Osteocyte (in vitro differentiated cells): ENCODE measurements around the gene SGCB. TPM values are rescaled to one million over a fixed set of nuclear protein-coding genes. Genes with fewer than 3 reads are reported as not detected.

ENCODE experiments used
- DNase-seq: peaks from one replicate; pipeline ENCODE4 v3.0.0; 2021; ENCODE audit warnings: mixed read lengths; ENCODE audit not compliant: unreplicated experiment; ENCODE audit errors: extremely low spot score
- H3K27ac Mint-ChIP-seq: one replicate; pipeline ENCODE4 v1.8.0; 2021; ENCODE audit warnings: mild to moderate bottlenecking, mixed read lengths; ENCODE audit not compliant: unreplicated experiment
- H3K27me3 Mint-ChIP-seq: one replicate; pipeline ENCODE4 v1.8.0; 2021; ENCODE audit warnings: mixed read lengths; ENCODE audit not compliant: unreplicated experiment
- H3K36me3 Mint-ChIP-seq: one replicate; pipeline ENCODE4 v1.8.0; 2021; ENCODE audit warnings: mixed read lengths; ENCODE audit not compliant: unreplicated experiment
- H3K4me1 Mint-ChIP-seq: one replicate; pipeline ENCODE4 v1.8.0; 2021; ENCODE audit warnings: mixed read lengths; ENCODE audit not compliant: unreplicated experiment
- H3K4me3 Mint-ChIP-seq: one replicate; pipeline ENCODE4 v1.8.0; 2021; ENCODE audit warnings: mild to moderate bottlenecking, moderate library complexity, mixed read lengths; ENCODE audit not compliant: unreplicated experiment
- H3K9me3 Mint-ChIP-seq: one replicate; pipeline ENCODE4 v1.8.0; 2021; ENCODE audit warnings: mixed read lengths; ENCODE audit not compliant: unreplicated experiment
- total RNA-seq: library from RNA; stranded (reverse); gene quantifications from 2 replicates; pipeline ENCODE4 v1.2.1, GENCODE V29; 2021
- TF ChIP-seq, protein P1 (sequence below): fragments of 200-600 bp; sonication (generic); IDR thresholded peaks from 2 replicates; pipeline ENCODE4 v1.5.0; 2021; ENCODE audit warnings: antibody characterized with exemption, mild to moderate bottlenecking, moderate library complexity

Gene SGCB
- total RNA-seq, 1 donor from 2014 or later, result 86.5 TPM

DNA sequence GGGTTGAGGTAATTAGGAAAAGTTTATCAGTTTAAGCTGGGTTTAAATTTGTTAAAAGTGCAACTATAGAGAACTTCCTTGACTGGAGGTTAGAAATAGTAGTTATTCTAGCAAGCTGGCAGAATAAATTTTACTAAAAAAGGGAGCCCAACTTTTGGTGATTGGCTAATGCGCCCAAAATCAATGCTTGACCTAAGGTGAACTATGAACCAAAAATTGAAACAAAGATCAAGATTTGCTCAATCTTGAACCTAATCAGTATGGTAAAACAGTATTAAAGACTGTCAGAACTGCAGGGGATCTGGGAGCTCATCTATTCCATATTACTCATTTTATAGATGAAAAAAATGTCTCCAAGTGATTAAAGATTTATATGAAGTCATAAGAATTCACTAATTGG lies 6.9 kb upstream of the SGCB start:
- Mint-ChIP-seq H3K9me3 (no peaks in the 10 kb centered on the region), H3K4me3 (no peak overlapping the region), H3K36me3 (peaks cover 2% of the 10 kb centered on the region), H3K27me3 (peaks cover 58% of the 10 kb centered on the region), H3K4me1 (no peaks in the 10 kb centered on the region), H3K27ac (no peak overlapping the region)
- no peak for DNase-seq
- TF ChIP-seq, protein P1, sequence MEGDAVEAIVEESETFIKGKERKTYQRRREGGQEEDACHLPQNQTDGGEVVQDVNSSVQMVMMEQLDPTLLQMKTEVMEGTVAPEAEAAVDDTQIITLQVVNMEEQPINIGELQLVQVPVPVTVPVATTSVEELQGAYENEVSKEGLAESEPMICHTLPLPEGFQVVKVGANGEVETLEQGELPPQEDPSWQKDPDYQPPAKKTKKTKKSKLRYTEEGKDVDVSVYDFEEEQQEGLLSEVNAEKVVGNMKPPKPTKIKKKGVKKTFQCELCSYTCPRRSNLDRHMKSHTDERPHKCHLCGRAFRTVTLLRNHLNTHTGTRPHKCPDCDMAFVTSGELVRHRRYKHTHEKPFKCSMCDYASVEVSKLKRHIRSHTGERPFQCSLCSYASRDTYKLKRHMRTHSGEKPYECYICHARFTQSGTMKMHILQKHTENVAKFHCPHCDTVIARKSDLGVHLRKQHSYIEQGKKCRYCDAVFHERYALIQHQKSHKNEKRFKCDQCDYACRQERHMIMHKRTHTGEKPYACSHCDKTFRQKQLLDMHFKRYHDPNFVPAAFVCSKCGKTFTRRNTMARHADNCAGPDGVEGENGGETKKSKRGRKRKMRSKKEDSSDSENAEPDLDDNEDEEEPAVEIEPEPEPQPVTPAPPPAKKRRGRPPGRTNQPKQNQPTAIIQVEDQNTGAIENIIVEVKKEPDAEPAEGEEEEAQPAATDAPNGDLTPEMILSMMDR, result no peak

DNA sequence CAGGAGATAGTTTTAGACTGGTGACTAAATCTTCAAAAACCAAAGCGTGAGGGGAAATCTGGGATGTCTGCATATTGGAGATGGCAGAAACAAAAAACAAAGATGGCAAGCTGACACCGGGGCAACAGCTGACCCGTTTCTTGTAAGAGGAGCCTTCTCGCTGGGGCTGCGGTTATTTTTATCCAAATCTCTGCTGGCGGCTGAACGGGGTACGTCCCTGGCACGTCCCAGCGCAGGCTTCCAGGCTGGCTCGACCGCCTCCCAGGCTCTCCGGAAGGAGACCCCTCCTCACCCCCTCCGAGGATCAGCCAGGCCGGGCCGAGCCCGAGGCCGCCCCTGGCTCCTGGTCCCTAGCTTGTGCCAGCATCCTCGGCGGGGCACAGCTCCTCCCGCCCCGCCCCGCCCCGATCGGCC lies 403 bp downstream of the SGCB start:
- no peak for DNase-seq
- peaks cover 31% of the 10 kb centered on the region for H3K4me1 Mint-ChIP-seq
- TF ChIP-seq, protein P1, result no peak
- peak overlapping the region; percentile 86 for H3K27ac Mint-ChIP-seq
- no peaks in the 10 kb centered on the region for H3K9me3 Mint-ChIP-seq
- H3K4me3 Mint-ChIP-seq, result peak overlapping the region; percentile 92
- peaks cover 17% of the 10 kb centered on the region for H3K27me3 Mint-ChIP-seq
- peaks cover 6% of the 10 kb centered on the region for H3K36me3 Mint-ChIP-seq

DNA sequence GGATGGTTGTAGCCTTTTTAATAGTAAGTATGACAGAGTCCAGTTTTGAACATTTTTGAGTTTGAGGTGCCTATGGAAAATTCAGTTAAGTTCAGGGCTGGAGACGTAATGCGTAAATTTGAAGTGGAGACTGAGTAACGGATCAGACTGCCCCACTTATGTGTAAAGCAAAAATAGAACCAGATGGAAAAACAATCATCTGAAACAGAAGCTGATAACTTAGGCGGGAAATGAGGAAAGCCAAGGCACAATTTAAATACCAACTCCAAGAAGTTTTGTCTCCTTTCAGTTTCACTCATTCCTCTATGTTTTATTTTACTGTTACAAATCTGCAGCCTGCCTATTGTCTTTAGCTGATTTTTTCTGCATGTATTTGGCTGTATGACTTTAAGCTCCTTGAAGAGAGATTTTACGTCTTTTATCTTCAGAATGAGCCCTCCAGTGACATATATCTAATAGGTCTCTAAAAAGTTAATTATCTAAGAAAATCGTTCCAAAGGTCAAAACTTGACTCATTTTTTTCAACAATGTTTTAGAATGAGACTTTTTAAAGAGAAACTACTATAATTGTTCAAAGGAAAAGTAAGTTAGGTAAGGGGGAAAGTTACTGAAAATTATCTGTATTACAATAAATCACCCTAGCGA lies 1.1 kb downstream of the SGCB start:
- peak overlapping the region; percentile 86 for H3K27ac Mint-ChIP-seq
- peaks cover 12% of the 10 kb centered on the region for H3K27me3 Mint-ChIP-seq
- peaks cover 31% of the 10 kb centered on the region for H3K4me1 Mint-ChIP-seq
- no peak for DNase-seq
- TF ChIP-seq, protein P1, result no peak
- H3K36me3 Mint-ChIP-seq, result peaks cover 9% of the 10 kb centered on the region
- no peaks in the 10 kb centered on the region for H3K9me3 Mint-ChIP-seq
- peak overlapping the region; percentile 92 for H3K4me3 Mint-ChIP-seq

DNA sequence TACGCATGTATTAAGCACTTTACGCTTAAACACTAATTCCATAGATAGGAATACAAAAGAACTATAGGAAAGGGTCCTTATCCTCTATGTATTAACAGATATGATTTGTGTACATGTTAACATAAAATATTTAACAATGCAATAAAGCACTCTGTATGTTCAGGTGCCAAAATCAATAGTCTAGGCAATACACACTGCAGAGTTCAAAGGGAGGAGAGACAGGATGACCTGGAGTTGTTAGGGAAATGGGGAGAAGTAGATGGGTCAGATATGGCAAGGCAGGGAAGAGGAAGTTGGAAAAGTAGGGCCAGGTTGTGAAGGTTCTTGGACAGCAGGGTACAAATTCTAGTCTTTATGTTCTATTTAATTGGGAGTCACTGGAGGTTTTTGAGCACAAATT lies 2.9 kb downstream of the SGCB start:
- no peak overlapping the region for H3K4me3 Mint-ChIP-seq
- H3K27me3 Mint-ChIP-seq, result no peaks in the 10 kb centered on the region
- peaks cover 21% of the 10 kb centered on the region for H3K36me3 Mint-ChIP-seq
- TF ChIP-seq, protein P1, result no peak
- no peak overlapping the region for H3K27ac Mint-ChIP-seq
- peaks cover 37% of the 10 kb centered on the region for H3K4me1 Mint-ChIP-seq
- H3K9me3 Mint-ChIP-seq, result no peaks in the 10 kb centered on the region
- no peak for DNase-seq

DNA sequence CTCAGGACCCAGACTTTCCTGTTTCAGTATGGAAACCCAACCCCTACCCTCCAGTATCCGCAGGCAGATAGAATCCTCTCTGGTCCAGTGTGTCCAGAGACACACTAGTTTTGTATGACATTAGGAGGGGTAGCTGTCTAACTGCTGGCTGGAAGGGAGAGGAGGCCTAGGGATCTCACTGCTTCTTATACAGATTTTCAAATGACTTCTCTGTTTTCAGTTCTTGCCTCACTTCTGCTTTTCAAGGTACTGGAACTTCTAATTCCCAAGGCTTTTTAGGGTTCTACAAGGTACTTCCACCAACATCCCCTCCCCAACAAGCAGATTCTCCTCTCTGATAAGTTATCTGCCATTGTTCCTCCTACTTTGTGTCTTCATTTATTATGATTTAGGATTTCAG lies 6.1 kb downstream of the SGCB start:
- H3K36me3 Mint-ChIP-seq, result peaks cover 37% of the 10 kb centered on the region
- TF ChIP-seq, protein P1, result no peak
- H3K4me3 Mint-ChIP-seq, result no peak overlapping the region
- H3K27me3 Mint-ChIP-seq, result no peaks in the 10 kb centered on the region
- H3K4me1 Mint-ChIP-seq, result peaks cover 42% of the 10 kb centered on the region
- no peak for DNase-seq
- H3K27ac Mint-ChIP-seq, result peak overlapping the region; percentile 39
- H3K9me3 Mint-ChIP-seq, result no peaks in the 10 kb centered on the region
